Fibroblast of lung (primary cell): ENCODE results near the gene TOGARAM2. TPM values are rescaled to one million over a fixed set of nuclear protein-coding genes. Genes with fewer than 3 reads are reported as not detected.

Source experiments
- DNase-seq, 2 donors: peaks; one replicate each; pipeline versions ENCODE4 v3.0.0 to v3.0.0-alpha.2; 2010; ENCODE audit warnings: low read depth in 2 of 2
- H2AFZ ChIP-seq: 2 replicates; pipeline ENCODE4 v1.5.1; 2012; ENCODE audit warnings: low read length, control low read depth, inconsistent platforms
- H3K27ac ChIP-seq: 2 replicates; pipeline ENCODE4 v1.5.1; 2011; ENCODE audit warnings: low read length, control low read depth; ENCODE audit not compliant: insufficient read depth
- H3K27me3 ChIP-seq: 2 replicates; pipeline ENCODE4 v1.5.1; 2011; ENCODE audit warnings: mild to moderate bottlenecking, low read length; ENCODE audit not compliant: control insufficient read depth, insufficient read depth
- H3K36me3 ChIP-seq: 2 replicates; pipeline ENCODE4 v1.5.1; 2011; ENCODE audit warnings: low read length; ENCODE audit not compliant: control insufficient read depth, insufficient read depth
- H3K4me1 ChIP-seq: 2 replicates; pipeline ENCODE4 v1.5.1; 2011; ENCODE audit warnings: low read length; ENCODE audit not compliant: control insufficient read depth, insufficient read depth; ENCODE audit errors: extremely low read depth
- H3K4me2 ChIP-seq: 2 replicates; pipeline ENCODE4 v1.5.1; 2011; ENCODE audit warnings: low read length, control low read depth; ENCODE audit not compliant: insufficient read depth; ENCODE audit errors: extremely low read depth
- H3K4me3 ChIP-seq, 4 experiments: fragments of 200-600 bp in 1 of 4; sonication (generic) in 1 of 4; replicated peaks in 1 of 4; 2 replicates each; pipeline ENCODE4 v1.5.1; 2011 to 2016; ENCODE audit warnings: low read length in 4 of 4, low read depth in 3 of 4, mild to moderate bottlenecking in 3 of 4, control low read depth in 2 of 4, inconsistent platforms in 1 of 4, mixed read lengths in 1 of 4; ENCODE audit not compliant: insufficient read depth in 1 of 4; ENCODE audit errors: control extremely low read depth in 1 of 4
- H3K79me2 ChIP-seq: 2 replicates; pipeline ENCODE4 v1.5.1; 2012; ENCODE audit warnings: mild to moderate bottlenecking, low read length, inconsistent platforms; ENCODE audit not compliant: control insufficient read depth, insufficient read depth
- H3K9ac ChIP-seq: 2 replicates; pipeline ENCODE4 v1.5.1; 2011; ENCODE audit warnings: mild to moderate bottlenecking, low read length, control low read depth; ENCODE audit not compliant: insufficient read depth
- H3K9me3 ChIP-seq: 2 replicates; pipeline ENCODE4 v1.5.1; 2012; ENCODE audit warnings: low read depth, low read length; ENCODE audit not compliant: control insufficient read depth, insufficient read depth
- H4K20me1 ChIP-seq: 2 replicates; pipeline ENCODE4 v1.5.1; 2011; ENCODE audit warnings: low read length; ENCODE audit not compliant: control insufficient read depth, insufficient read depth; ENCODE audit errors: extremely low read depth
- EZH2 ChIP-seq: IDR thresholded peaks from 2 replicates; pipeline ENCODE4 v1.5.1; 2012; ENCODE audit warnings: low read length, control low read depth, mild to moderate bottlenecking; ENCODE audit errors: missing control alignments
- polyA plus RNA-seq, 2 donors: library from polyadenylated mRNA; depleted of rRNA in 1 of 2; stranded (reverse) in 1 of 2; unstranded in 1 of 2; fragments of >200 nt; gene quantifications; 2 replicates each; pipeline ENCODE4 v1.2.1, GENCODE V29; 2011 to 2012; ENCODE audit warnings: missing spikeins in 1 of 2
- total RNA-seq: library from RNA; depleted of rRNA; stranded (reverse); fragments of >200 nt; gene quantifications from 2 replicates; pipeline ENCODE4 v1.2.1, GENCODE V29; 2014
- TF ChIP-seq, protein P1 (sequence below), 2 donors: IDR thresholded peaks in 1 of 2; conservative IDR thresholded peaks in 1 of 2; 1 replicate in 1 of 2; 2 replicates in 1 of 2; pipeline ENCODE4 v1.5.1; 2011 to 2012; ENCODE audit warnings: low read length in 2 of 2, control low read depth in 1 of 2, inconsistent platforms in 1 of 2, low read depth in 1 of 2, mild to moderate bottlenecking in 1 of 2

The TOGARAM2 gene
- total and polyA plus RNA-seq, 2 donors (not counting 1 experiment from before 2014, with no cell fraction given) = 0.15 to 0.33 TPM

GRCh38 chr2:28962505-28962904, 18.6 kb upstream of the TOGARAM2 start:
- no peak overlapping the region for H3K9ac ChIP-seq
- H2AFZ ChIP-seq = no peak overlapping the region
- no peaks in the 10 kb centered on the region for H3K9me3 ChIP-seq
- no peaks in the 10 kb centered on the region for H3K4me1 ChIP-seq
- no peak overlapping the region for H3K27ac ChIP-seq
- no peak for DNase-seq
- no peaks in the 10 kb centered on the region for H3K36me3 ChIP-seq
- H3K4me3 ChIP-seq = no peak overlapping the region
- TF ChIP-seq, protein P1, sequence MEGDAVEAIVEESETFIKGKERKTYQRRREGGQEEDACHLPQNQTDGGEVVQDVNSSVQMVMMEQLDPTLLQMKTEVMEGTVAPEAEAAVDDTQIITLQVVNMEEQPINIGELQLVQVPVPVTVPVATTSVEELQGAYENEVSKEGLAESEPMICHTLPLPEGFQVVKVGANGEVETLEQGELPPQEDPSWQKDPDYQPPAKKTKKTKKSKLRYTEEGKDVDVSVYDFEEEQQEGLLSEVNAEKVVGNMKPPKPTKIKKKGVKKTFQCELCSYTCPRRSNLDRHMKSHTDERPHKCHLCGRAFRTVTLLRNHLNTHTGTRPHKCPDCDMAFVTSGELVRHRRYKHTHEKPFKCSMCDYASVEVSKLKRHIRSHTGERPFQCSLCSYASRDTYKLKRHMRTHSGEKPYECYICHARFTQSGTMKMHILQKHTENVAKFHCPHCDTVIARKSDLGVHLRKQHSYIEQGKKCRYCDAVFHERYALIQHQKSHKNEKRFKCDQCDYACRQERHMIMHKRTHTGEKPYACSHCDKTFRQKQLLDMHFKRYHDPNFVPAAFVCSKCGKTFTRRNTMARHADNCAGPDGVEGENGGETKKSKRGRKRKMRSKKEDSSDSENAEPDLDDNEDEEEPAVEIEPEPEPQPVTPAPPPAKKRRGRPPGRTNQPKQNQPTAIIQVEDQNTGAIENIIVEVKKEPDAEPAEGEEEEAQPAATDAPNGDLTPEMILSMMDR (conservative IDR thresholded peaks at IDR 0.05 in 1 of 2, IDR thresholded peaks at IDR 0.05 in 1 of 2; ENCODE audit: low read depth in 1 of 2, low read length in 2 of 2) = no peak
- no peaks in the 10 kb centered on the region for H3K79me2 ChIP-seq
- no peaks in the 10 kb centered on the region for H4K20me1 ChIP-seq
- no peak overlapping the region for H3K4me2 ChIP-seq
- no peaks in the 10 kb centered on the region for H3K27me3 ChIP-seq

DNA sequence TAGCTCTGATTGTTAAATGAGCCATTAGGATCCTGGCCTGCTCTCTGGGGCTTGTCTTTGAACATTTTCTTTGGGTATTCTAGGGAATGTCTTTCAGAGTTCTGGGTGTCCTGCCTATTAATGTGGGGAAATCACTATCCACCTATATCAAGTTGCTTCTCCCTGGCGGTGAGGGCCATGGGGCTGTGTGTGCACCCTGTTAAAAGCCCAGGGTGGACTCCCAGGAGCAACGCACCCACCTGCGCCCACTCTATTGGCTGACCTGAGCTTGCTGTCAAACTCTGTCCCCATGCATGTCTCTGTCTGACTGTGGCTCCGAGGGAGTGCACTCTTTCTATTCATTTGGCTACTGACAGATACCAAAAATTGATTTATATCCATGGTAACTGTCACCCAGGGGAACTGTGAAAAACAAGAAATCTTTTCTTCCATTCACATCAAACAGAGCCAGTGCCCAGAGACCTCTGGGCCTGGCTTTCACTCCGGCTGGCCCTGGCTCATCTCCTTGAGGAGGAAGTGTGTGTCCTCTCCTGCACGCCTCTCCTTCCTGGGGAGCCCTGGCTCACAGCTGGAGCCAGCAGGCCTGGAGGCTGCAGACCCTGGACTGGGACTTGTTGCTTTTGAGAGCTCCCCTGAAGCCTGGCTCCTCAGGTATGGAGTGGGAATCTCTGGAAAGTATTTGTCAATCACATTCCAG, 10.5 kb upstream of the TOGARAM2 start:
- Histone ChIP-seq H3K79me2 (no peaks in the 10 kb centered on the region), H3K27ac (no peak overlapping the region), H3K9me3 (no peaks in the 10 kb centered on the region), H4K20me1 (no peaks in the 10 kb centered on the region), H3K4me2 (no peak overlapping the region), H3K4me3 (no peak overlapping the region), H3K4me1 (no peaks in the 10 kb centered on the region), H3K9ac (no peak overlapping the region), H3K36me3 (no peaks in the 10 kb centered on the region), H2AFZ (no peak overlapping the region), H3K27me3 (no peaks in the 10 kb centered on the region)
- TF ChIP-seq, protein P1 (conservative IDR thresholded peaks at IDR 0.05 in 1 of 2, IDR thresholded peaks at IDR 0.05 in 1 of 2; ENCODE audit: low read depth in 1 of 2, low read length in 2 of 2) = no peak
- no peak for TF ChIP-seq EZH2
- DNase-seq = no peak

DNA sequence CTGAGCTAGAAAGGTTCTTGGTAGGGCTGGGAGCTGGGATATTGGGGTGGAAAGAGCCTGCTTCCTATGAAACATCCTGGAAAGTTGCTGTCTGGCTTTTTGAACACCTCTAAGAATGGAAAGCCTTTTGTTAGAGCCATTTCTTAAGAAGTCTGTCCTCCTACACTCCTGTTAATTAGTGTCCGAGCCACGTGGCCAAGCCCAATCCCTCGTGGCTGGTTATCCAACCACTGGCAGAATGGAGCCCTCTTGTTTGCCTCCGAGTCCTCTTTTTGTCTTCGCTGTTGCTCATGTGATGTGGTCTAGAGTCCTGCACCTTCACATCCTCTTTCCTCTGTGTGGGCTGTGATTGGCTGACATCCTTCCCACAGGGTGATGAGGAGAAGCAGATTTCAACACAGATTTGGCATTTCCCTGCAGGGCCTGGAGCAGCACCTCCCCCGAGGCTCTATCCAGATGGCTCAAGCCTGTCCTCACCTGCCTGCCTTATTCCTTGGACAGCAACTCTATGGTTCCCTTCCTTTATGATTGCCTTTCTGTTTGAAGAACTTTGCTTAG, 8.2 kb upstream of the TOGARAM2 start:
- no peaks in the 10 kb centered on the region for H3K36me3 ChIP-seq
- no peaks in the 10 kb centered on the region for H4K20me1 ChIP-seq
- H3K79me2 ChIP-seq = no peaks in the 10 kb centered on the region
- H3K4me2 ChIP-seq = no peak overlapping the region
- H3K27me3 ChIP-seq = no peaks in the 10 kb centered on the region
- TF ChIP-seq, protein P1 (conservative IDR thresholded peaks at IDR 0.05 in 1 of 2, IDR thresholded peaks at IDR 0.05 in 1 of 2; ENCODE audit: low read depth in 1 of 2, low read length in 2 of 2) = no peak
- TF ChIP-seq EZH2 = no peak
- H3K4me1 ChIP-seq = no peaks in the 10 kb centered on the region
- H3K9ac ChIP-seq = no peak overlapping the region
- H3K9me3 ChIP-seq = no peaks in the 10 kb centered on the region
- DNase-seq = no peak
- H2AFZ ChIP-seq = no peak overlapping the region
- H3K27ac ChIP-seq = no peak overlapping the region
- H3K4me3 ChIP-seq = no peak overlapping the region
